ENCODE data around the gene PRICKLE3. TPM values are rescaled to one million over a fixed set of nuclear protein-coding genes. Genes with fewer than 3 reads are reported as not detected.
"Not testable (repeated sequence)": the region's sequence is repeated elsewhere in the genome, so short reads cannot be mapped to it uniquely, and the experiment has no call there.

The PRICKLE3 gene
- polyA plus RNA-seq, 1 donor: 5.7 TPM

DNA sequence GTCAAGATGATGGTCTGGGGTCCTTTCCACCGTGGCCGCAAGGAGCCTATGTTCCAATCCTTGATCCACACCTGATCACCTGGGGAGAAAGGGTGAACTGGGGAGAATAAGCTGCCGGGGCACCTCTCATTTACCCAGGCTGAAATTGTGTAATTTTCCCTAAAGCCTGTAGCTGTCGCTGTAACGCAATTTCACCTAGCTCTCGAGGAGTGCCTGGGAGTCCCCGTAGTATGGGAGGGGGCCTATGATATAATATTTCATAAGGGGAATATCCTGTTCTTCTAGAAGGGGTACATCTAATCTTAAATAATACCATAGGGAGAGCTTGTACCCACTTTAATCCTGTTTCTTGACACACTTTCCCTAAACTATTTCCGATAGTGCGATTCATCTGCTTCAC is 43.9 kb downstream of the PRICKLE3 start:
- not testable (repeated sequence) for H3K27me3 ChIP-seq (ENCODE audit: control insufficient read depth, insufficient read depth, low read length); H3K4me3 ChIP-seq (ENCODE audit: low read length); H3K27ac ChIP-seq (ENCODE audit: low read length); H3K4me1 ChIP-seq (ENCODE audit: control insufficient read depth, insufficient read depth, low read length); H3K36me3 ChIP-seq (ENCODE audit: control insufficient read depth, insufficient read depth, low read length); H3K9me3 ChIP-seq (ENCODE audit: control insufficient read depth, low read depth, low read length); DNase-seq
- WGBS (ENCODE audit: insufficient coverage, low lambda C conversion rate): no CpG with 5 or more reads among the region's 9 CpGs

DNA sequence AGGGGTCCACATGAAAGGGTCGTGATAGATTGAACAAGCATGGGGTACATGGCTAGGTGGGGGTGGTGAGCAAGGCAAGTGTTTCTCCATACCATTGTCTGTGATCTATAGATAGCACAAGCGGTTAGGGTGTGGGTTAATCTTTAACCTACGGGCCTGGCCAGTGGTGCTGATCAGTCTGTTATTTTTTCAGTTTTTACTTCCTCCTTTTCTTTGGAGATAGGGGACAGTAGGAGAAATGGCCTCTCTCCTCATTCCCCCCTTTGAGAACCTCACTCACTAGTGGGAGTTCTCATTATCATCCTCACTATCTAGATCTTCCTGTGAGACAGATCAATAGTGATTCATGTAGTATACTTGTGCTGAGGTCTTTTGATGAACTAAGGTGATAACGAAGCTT is 46.5 kb downstream of the PRICKLE3 start:
- H3K4me3 ChIP-seq (ENCODE audit: low read length): no peak overlapping the region
- H3K4me1 ChIP-seq (ENCODE audit: control insufficient read depth, insufficient read depth, low read length): no peaks in the 10 kb centered on the region
- no peak overlapping the region for H3K27ac ChIP-seq (ENCODE audit: low read length)
- WGBS (ENCODE audit: insufficient coverage, low lambda C conversion rate): no CpG with 5 or more reads among the region's 4 CpGs
- no peaks in the 10 kb centered on the region for H3K36me3 ChIP-seq (ENCODE audit: control insufficient read depth, insufficient read depth, low read length)
- H3K27me3 ChIP-seq (ENCODE audit: control insufficient read depth, insufficient read depth, low read length): no peaks in the 10 kb centered on the region
- H3K9me3 ChIP-seq (ENCODE audit: control insufficient read depth, low read depth, low read length): no peaks in the 10 kb centered on the region
- no peak for DNase-seq

DNA sequence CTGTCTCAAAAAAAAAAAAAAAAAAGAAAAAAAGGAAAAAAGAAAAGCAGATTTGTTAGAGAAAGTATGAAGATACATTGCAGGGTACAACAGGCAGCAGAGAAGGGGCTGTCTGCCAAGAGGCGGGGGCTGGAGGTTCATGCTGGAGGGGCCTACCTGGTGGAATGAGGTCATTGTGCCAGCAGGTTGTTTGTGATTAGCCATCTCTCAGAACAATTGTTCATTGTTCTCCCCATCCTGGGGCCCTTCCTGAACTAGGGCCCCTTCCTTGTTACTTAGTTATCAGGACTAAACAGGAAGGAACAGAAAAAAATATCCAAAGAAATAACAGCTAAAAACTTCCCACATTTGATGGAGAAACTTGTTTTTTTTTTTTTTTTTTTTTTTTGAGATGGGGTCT is 48.7 kb downstream of the PRICKLE3 start:
- no peaks in the 10 kb centered on the region for H3K4me1 ChIP-seq (ENCODE audit: control insufficient read depth, insufficient read depth, low read length)
- H3K36me3 ChIP-seq (ENCODE audit: control insufficient read depth, insufficient read depth, low read length): no peaks in the 10 kb centered on the region
- H3K4me3 ChIP-seq (ENCODE audit: low read length): no peak overlapping the region
- H3K27me3 ChIP-seq (ENCODE audit: control insufficient read depth, insufficient read depth, low read length): no peaks in the 10 kb centered on the region
- peak in 1 of 2 donors; percentile 2 for DNase-seq
- no peak overlapping the region for H3K27ac ChIP-seq (ENCODE audit: low read length)
- H3K9me3 ChIP-seq (ENCODE audit: control insufficient read depth, low read depth, low read length): no peaks in the 10 kb centered on the region
- no CpG with 5 or more reads among the region's 1 CpG for WGBS (ENCODE audit: insufficient coverage, low lambda C conversion rate)

DNA sequence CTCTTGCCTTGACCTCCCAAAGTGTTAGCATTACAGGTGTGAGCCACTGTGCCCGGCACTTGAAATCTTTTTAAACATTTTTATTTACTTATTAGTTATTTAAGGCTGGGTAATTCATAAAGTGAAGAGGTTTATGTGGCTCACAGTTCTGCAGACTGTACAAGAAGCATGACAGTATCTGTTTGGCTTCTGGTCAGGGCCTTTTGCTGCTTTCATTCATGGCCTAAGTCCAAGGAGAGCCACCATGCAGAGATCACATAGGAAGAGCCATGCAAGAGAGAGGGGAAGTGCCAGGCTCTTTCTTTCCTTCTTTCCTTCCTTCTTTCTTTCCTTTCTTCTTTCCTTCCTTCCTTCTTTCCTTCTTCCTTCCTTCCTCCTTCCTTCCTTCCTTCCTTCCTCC is 52.4 kb downstream of the PRICKLE3 start:
- WGBS (ENCODE audit: insufficient coverage, low lambda C conversion rate): no CpG with 5 or more reads among the region's 1 CpG

DNA sequence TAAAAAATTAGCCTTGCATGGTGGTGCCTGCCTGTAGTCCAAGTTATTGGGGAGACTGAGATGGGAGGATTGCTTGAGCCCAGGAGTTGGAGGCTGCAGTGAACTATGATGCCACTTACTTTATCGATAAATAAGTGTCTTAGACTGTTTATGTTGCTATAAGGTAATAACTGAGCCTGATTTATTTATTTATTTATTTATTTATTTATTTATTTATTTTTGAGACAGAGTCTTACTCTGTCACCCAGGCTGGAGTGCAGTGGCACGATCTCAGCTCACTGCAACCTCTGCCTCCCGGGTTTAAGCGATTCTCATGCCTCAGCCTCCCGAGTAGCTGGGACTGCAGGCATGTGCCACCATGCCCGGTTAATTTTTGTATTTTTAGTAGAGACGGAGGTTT is 53.9 kb downstream of the PRICKLE3 start:
- H3K4me1 ChIP-seq (ENCODE audit: control insufficient read depth, insufficient read depth, low read length); H3K27ac ChIP-seq (ENCODE audit: low read length); H3K27me3 ChIP-seq (ENCODE audit: control insufficient read depth, insufficient read depth, low read length); DNase-seq; H3K4me3 ChIP-seq (ENCODE audit: low read length); H3K36me3 ChIP-seq (ENCODE audit: control insufficient read depth, insufficient read depth, low read length); H3K9me3 ChIP-seq (ENCODE audit: control insufficient read depth, low read depth, low read length): not testable (repeated sequence)
- no CpG with 5 or more reads among the region's 7 CpGs for WGBS (ENCODE audit: insufficient coverage, low lambda C conversion rate)

More for the DNA sequence above, 52.4 kb downstream of the PRICKLE3 start:
- H3K27me3 ChIP-seq (ENCODE audit: control insufficient read depth, insufficient read depth, low read length): no peaks in the 10 kb centered on the region
- H3K27ac ChIP-seq (ENCODE audit: low read length): no peak overlapping the region
- no peaks in the 10 kb centered on the region for H3K36me3 ChIP-seq (ENCODE audit: control insufficient read depth, insufficient read depth, low read length)
- H3K9me3 ChIP-seq (ENCODE audit: control insufficient read depth, low read depth, low read length): no peaks in the 10 kb centered on the region
- DNase-seq: no peak
- no peaks in the 10 kb centered on the region for H3K4me1 ChIP-seq (ENCODE audit: control insufficient read depth, insufficient read depth, low read length)
- no peak overlapping the region for H3K4me3 ChIP-seq (ENCODE audit: low read length)

DNA sequence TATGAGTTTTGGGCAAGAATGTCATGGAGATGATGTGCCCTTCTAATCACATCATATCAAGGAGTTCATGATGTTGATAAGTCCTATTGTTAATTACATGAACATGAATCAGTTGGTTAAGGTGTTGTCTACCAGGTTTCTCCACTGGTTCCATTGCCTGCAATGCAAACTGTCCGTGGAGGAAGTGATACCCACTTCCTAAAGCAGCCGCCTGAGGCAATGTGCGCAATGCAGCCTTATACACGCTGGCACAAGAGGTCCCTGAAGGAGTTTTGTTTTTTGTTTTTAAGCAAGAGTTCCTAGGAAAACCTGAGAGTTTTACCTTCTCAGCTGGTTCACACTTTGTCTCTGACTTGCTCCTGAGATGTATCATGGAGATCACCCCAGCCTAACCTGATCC is 56.7 kb downstream of the PRICKLE3 start:
- Histone ChIP-seq H3K4me3 (ENCODE audit: low read length) (no peak overlapping the region), H3K27me3 (ENCODE audit: control insufficient read depth, insufficient read depth, low read length) (no peaks in the 10 kb centered on the region), H3K36me3 (ENCODE audit: control insufficient read depth, insufficient read depth, low read length) (no peaks in the 10 kb centered on the region), H3K9me3 (ENCODE audit: control insufficient read depth, low read depth, low read length) (no peaks in the 10 kb centered on the region), H3K27ac (ENCODE audit: low read length) (no peak overlapping the region), H3K4me1 (ENCODE audit: control insufficient read depth, insufficient read depth, low read length) (no peaks in the 10 kb centered on the region)
- WGBS (ENCODE audit: insufficient coverage, low lambda C conversion rate): no CpG with 5 or more reads among the region's 4 CpGs
- DNase-seq: no peak

DNA sequence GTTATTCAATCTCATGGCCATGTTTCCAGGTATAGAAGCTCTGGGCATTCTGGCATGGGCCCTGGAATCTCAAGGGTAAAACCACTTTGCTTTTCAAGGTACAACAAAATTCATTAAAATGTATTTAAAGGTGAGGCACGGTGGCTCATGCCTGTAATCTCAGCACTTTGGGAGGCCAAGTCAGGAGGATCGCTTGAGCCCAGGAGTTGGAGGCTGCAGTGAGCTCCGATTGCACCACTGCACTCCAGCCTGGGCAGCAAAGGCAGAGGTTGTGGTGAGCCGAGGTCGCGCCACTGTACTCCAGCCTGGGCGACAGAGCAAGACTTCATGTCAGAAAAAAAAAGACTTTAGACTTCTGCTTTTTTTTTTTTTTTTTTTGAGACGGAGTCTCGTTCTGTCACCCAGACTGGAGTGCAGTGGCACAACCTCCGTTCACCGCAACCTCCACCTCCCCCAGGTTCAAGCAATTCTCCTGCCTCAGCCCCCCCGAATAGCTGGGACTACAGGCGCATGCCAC is 58.4 kb downstream of the PRICKLE3 start:
- not testable (repeated sequence) for H3K36me3 ChIP-seq (ENCODE audit: control insufficient read depth, insufficient read depth, low read length); H3K27me3 ChIP-seq (ENCODE audit: control insufficient read depth, insufficient read depth, low read length); H3K9me3 ChIP-seq (ENCODE audit: control insufficient read depth, low read depth, low read length); H3K4me1 ChIP-seq (ENCODE audit: control insufficient read depth, insufficient read depth, low read length); DNase-seq; H3K4me3 ChIP-seq (ENCODE audit: low read length); H3K27ac ChIP-seq (ENCODE audit: low read length)
- WGBS (ENCODE audit: insufficient coverage, low lambda C conversion rate): no CpG with 5 or more reads among the region's 13 CpGs

Other genes starting within 250 kb of the PRICKLE3 start
- gene OTUD5, start 228.8 kb downstream of the PRICKLE3 start, polyA plus RNA-seq: 46.9 TPM
- 2.5 TPM for gene KCND1, start 214.5 kb downstream of the PRICKLE3 start, polyA plus RNA-seq
- 51.4 TPM for gene GRIPAP1, start 184.1 kb downstream of the PRICKLE3 start, polyA plus RNA-seq
- gene TFE3, start 143.0 kb downstream of the PRICKLE3 start, polyA plus RNA-seq: 33.5 TPM
- 27.3 TPM for gene CCDC120, start 127.4 kb downstream of the PRICKLE3 start, polyA plus RNA-seq
- gene PRAF2, start 112.4 kb downstream of the PRICKLE3 start, polyA plus RNA-seq: 14.0 TPM
- 46.6 TPM for gene WDR45, start 106.5 kb downstream of the PRICKLE3 start, polyA plus RNA-seq
- gene GPKOW, start 62.6 kb downstream of the PRICKLE3 start, polyA plus RNA-seq: 18.9 TPM
- gene MAGIX, start 23.6 kb downstream of the PRICKLE3 start, polyA plus RNA-seq: 2.5 TPM
- gene PLP2, start 14.5 kb downstream of the PRICKLE3 start, polyA plus RNA-seq: 118 TPM
- gene SYP, start 13.8 kb upstream of the PRICKLE3 start, polyA plus RNA-seq: 20.2 TPM
- 1.3 TPM for gene CACNA1F, start 47.0 kb upstream of the PRICKLE3 start, polyA plus RNA-seq
- 18.5 TPM for gene CCDC22, start 49.1 kb upstream of the PRICKLE3 start, polyA plus RNA-seq
- 0.76 TPM for gene FOXP3, start 78.3 kb upstream of the PRICKLE3 start, polyA plus RNA-seq
- gene PPP1R3F, start 83.4 kb upstream of the PRICKLE3 start, polyA plus RNA-seq: 3.3 TPM
- gene GAGE10, start 117.3 kb upstream of the PRICKLE3 start, polyA plus RNA-seq: not detected
- gene GAGE12J, start 135.7 kb upstream of the PRICKLE3 start, polyA plus RNA-seq: not detected
- not detected for gene GAGE13, start 145.2 kb upstream of the PRICKLE3 start, polyA plus RNA-seq

Measured in large intestine (tissue), 3 donors.